GM18502 (cell line): ENCODE data around the gene IMMP2L.
"Not testable (repeated sequence)": the region's sequence is repeated elsewhere in the genome, so short reads cannot be mapped to it uniquely, and the experiment has no call there.

Experiments used
- ATAC-seq: cut with Tn5 transposase; IDR thresholded peaks from one replicate; pipeline ENCODE4 v1.9.1; 2021; ENCODE audit warnings: mild to moderate bottlenecking; ENCODE audit not compliant: unreplicated experiment, poor library complexity

Gene IMMP2L

DNA sequence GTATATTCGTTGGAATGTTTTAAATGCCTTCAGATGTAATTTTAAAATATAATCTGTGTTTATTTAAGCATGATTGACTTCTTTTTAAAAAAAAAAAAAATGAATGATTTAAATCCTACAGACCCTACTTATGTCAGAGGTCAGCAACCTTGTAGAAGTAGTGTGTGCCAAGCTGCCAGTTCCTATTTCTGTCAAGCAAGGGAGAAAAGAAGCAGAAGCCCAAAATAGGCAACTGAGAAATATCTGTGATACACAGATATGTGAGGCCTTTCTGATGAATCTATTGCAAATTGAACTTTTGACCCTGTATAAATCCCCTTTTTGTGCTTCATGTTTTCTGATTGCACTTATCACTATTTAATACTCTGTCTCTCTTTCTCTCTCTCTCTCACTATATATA lies 271.9 kb downstream of the IMMP2L start:
- ATAC-seq: no peak

- not testable (repeated sequence) for ATAC-seq
Observed at GRCh38 chr7:111288441-111288840, 273.9 kb downstream of the IMMP2L start.

- no peak for ATAC-seq
Observed at GRCh38 chr7:111282626-111283025, 279.7 kb downstream of the IMMP2L start.

- no peak for ATAC-seq
Observed at GRCh38 chr7:111274857-111275256, 287.4 kb downstream of the IMMP2L start.

- ATAC-seq: no peak
Observed at GRCh38 chr7:111272092-111272491, 290.2 kb downstream of the IMMP2L start.

GRCh38 chr7:111270794-111271193 lies 291.5 kb downstream of the IMMP2L start:
- not testable (repeated sequence) for ATAC-seq

GRCh38 chr7:111268941-111269340 lies 293.4 kb downstream of the IMMP2L start:
- ATAC-seq: no peak

- no peak for ATAC-seq
Observed at GRCh38 chr7:111266613-111267012, 295.7 kb downstream of the IMMP2L start.

GRCh38 chr7:111265394-111265793 lies 296.9 kb downstream of the IMMP2L start:
- ATAC-seq: no peak

- no peak for ATAC-seq
Observed at GRCh38 chr7:111264981-111265380, 297.3 kb downstream of the IMMP2L start.

DNA sequence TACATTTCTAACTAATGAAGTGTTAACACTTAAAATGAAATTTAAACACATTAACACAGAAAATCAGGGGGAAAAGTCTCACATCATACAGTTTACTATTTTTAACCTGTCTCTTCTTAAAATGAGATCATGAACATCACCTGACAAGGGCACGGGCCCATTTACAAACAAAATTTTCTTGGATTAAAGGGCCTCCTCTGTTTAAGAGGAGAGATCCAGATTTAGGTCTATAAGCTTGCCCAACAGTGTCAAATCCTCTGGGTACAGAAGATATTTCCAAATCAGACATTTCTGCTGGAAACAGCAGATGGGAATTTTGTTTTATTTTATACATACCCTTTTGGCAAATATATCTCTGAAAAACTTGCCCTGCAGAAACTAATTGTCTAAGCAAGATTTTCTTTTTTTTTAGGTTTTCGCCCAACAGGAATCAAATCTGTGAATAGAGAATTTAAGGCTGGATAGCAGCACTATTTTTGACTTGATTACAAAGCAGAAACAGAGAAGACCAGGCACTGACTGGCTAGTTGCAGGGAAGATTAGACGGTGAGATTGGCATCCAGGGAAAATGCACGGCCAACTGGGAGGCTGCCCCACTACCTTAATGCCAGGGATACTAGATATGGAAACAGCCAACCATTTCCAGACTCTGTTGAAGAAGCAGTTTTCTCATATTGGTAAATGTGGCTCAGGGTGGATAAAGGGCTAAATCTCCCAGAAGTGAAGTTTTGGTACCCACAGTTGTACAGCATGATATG lies 298.0 kb downstream of the IMMP2L start:
- no peak for ATAC-seq

DNA sequence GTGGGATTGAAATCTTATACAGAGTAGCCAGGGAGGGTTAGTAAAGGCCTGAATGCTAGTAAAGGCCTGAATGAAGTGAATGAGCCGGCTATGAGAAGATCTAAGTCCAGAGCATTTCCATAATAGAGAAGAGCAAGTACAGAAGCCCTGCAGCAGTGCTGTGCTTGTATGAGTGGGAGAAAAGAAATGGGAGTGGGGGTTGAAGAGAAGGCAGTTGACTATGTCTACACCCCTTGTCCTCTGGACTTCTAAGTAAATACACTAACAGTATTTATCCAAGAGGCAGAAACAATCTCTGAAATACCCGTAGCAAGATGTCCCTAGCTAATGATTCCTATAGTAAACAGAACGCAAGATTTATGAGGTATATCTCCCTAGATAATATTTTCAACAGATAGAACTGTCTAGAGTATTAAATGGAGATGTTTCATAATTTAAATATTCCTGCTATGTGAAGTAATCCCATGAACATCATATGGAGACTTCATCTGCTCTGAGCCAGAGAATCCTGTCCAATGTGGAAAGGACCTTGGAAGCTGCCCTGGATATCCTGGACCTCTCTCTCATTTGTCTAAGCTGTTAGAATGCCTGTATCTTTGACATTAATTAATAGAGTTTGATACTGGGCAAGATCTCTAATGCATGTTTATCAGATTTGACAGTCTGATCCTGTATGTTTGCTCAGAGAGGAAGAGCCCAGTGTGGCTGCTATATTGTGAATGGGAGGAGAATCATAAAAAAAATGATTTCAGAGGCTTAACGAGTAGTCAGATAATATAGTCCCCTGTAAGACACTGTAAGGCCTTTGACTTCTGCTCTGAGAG lies 299.8 kb downstream of the IMMP2L start:
- ATAC-seq: no peak

- no peak for ATAC-seq
Observed at GRCh38 chr7:111261496-111261895, 300.8 kb downstream of the IMMP2L start.

DNA sequence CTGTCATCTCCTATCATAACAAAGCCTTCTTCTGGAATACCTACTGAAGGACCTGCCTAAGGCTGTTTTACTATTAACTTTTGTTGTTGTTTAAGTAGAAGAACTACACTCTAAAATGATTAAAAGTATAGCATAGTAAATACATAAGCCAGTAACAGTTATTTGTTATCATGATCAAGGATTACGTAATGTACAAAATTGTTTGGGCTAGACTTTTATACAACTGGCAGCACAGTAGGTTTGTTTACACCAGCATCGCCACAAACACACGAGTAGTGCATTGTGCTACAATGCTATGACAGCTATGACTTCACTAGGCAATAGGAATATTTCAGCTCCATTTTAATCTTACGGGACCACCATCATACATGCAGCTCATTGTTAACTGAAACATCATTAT lies 302.3 kb downstream of the IMMP2L start:
- no peak for ATAC-seq

DNA sequence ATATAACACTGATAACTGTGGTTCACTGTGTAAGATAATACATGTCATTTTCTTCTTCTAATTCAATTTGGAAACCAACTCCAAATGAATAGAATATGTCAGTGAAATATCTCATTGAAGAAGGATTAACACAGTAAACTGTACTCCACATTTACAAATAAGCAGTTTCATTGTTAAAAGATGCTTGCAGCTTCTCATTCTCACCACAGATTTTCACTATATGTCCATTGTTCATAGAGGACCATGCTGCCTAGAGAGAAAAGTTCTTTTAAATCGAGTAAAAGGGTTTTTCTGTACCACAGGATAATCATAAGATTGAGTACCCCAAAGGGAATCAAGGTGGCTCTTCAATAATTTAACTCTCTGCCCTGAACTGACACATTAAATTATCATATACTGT lies 305.9 kb downstream of the IMMP2L start:
- ATAC-seq: no peak

- ATAC-seq: no peak
Observed at GRCh38 chr7:111255576-111255975, 306.7 kb downstream of the IMMP2L start.

DNA sequence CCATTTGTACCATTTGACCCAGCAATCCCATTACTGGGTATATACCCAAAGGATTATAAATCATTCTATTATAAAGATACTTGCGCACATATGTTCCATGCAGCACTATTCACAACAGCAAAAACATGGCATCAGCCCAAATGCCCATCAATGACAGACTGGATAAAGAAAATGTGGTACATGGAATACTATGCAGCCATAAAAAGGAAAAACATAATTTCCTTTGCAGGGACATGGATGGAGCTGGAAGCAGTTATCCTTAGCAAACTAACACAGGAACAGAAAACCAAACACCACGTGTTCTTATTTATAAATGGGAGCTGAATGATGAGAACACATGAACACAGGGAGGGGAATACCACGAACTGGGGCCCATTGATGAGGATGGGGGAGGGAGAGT lies 310.9 kb downstream of the IMMP2L start:
- ATAC-seq: not testable (repeated sequence)

GRCh38 chr7:111249807-111250206 lies 312.5 kb downstream of the IMMP2L start:
- not testable (repeated sequence) for ATAC-seq

DNA sequence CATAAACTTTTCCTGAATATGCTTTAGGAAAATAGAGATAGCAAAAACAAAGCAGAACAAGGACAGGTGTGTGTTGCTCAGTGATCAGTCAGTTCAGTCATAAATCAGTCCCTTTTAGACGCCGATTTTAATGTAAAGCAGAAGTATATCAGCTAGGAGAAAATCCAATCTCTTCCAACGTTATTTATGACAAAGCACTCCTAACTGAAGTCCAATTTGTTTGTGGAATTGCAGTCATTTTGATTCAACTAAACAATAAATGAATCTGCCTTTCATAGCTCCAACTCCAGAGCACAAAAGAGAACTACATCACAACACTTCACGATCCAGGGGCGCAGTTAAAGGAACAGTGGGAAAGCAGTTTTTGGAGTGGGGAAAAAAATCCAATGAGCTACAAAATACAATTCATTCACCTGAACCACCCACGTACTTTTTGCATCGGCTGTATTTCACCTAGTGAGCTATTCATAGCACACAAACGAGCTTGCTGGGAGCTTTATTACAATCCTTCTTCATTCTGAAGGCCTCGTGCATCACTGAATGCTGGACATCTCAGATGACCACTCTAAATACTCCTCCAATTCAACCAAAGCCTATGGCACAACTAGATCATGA lies 320.0 kb downstream of the IMMP2L start:
- no peak for ATAC-seq

DNA sequence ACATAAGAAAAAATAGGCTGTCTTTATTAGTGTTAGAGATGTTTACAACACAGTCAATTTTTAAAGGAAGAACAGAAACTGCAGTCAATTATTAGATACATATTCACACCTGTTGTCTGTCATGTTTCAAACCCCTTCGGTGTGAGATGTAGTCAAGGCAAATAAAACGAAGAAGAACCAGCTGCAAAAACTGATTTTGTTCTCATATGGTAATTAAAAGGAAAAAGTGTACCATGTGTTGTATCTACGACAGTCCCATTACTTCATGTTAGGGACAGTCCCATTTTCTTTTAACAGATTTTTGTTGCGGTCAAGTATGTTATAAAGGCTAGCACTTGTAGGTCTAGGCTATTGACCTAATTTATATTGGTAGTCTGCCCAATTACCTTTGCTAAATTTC lies 321.9 kb downstream of the IMMP2L start:
- no peak for ATAC-seq

GRCh38 chr7:111239437-111239836 lies 322.9 kb downstream of the IMMP2L start:
- ATAC-seq: no peak
